Right renal cortex interstitium (tissue), 3 donors: ENCODE measurements around the gene TRAF3IP1. TPM values are rescaled to one million over a fixed set of nuclear protein-coding genes. Genes with fewer than 3 reads are reported as not detected.
"Not testable (repeated sequence)": the region's sequence is repeated elsewhere in the genome, so short reads cannot be mapped to it uniquely, and the experiment has no call there.

ENCODE experiments used
- DNase-seq, 3 donors: peaks; one replicate each; pipeline ENCODE4 v3.0.0-alpha.2; 2013; ENCODE audit warnings: low read depth in 3 of 3, low spot score in 2 of 3
- polyA plus RNA-seq, 3 donors: library from polyadenylated mRNA; unstranded; fragments of 120-200 nt; gene quantifications; one replicate each; pipeline ENCODE4 v1.2.1, GENCODE V29; 2013; ENCODE audit not compliant: insufficient read length in 3 of 3

Gene TRAF3IP1
- polyA plus RNA-seq, 3 donors: 19.7 to 22.8 (median 21.3) TPM

DNA sequence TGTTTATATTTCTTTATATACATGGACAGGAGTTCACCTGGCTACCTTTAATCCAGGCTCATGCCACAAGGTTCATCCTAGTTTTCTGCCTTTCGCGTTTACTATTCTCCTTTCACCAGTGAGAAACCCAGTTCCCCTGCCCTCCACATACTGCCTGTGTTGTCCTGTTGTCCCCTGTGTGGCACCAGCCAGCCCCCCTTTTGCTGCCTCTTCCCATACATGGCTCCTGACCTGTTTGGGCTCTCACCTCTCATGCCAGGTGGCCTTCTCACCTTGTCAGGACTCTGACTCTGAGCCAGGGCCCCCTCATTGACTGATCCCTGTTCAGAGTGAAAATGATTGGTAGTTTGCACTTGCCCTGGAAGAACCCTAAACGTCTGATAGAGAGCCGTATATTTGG is 120.0 kb downstream of the TRAF3IP1 start:
- DNase-seq: no peak

DNA sequence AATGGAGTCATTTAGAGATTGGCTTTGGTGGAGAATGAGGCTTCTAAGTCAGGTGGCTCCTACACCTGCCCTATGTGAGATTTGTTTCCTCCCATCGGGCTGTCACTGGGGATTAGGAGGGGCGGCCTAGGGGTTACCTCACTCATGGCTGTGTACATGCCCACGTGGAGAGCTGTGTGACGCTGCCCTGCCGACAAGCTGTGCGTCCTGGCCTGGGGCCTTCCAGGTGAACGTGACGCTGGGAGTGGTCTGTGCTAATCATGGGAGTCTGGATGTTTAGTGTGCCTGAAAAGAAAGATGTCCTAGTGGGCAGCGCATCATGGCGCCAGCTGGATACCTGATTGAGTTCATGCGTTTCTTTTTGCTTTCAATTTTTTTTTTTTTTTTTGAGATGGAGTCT is 120.4 kb downstream of the TRAF3IP1 start:
- DNase-seq: no peak

GRCh38 chr2:238441262-238442114 is 121.2 kb downstream of the TRAF3IP1 start:
- no peak for DNase-seq

DNA sequence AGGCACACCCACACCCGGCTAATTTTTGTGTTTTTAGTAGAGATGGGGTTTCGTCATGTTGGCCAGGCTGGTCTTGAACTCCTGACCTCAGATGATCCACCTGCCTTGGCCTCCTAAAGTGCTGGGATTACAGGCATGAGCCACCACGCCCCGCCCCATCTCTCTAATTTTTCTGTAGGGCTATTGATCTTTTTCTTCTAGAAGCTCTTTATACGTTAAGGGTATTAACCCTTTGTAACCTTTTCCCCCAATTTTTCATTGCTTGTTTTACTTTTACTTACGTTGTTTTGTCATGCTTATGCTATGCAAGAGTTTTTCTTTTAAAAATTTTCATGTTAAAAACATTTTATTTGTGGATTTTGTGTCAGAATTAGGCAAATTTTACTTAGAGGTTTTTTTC is 121.9 kb downstream of the TRAF3IP1 start:
- not testable (repeated sequence) for DNase-seq

GRCh38 chr2:238444242-238444641 is 123.9 kb downstream of the TRAF3IP1 start:
- no peak for DNase-seq

DNA sequence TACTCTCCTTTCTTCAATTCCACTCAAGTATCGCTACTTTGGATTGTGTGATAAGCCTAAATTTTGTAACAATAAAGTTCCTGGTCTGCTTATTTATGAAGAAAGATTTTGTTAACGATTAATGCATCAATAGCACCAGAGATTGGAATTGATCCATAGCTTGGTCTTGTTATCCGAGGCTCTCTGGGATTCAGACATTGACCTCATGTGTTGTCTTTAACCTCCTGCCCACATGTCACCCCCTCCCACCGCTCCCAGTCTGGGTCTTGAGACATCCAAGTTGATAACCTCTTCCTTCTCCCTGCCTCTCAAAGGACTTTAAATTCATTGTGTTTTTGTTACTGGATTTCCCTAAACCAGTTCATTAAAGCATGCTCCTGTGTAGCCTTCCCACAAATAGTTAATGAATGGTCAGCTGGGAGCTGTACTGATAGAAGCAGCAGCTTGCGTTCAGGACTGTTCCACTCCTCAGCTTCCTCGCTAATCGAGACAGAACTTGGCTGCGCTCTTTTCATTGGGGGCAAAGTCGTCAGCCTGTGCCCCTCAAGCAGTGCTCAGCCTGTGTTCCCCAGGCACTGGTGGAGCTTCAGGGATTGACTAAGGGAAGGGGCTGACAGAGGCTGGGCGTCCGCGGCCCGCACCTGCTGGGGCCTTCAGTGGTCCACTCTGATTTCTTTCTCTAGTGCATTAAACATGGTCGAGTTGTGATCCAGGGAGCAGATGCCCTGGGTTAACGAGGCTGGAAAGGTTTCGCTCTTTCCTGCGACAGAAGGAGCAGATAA is 125.3 kb downstream of the TRAF3IP1 start:
- DNase-seq: no peak

DNA sequence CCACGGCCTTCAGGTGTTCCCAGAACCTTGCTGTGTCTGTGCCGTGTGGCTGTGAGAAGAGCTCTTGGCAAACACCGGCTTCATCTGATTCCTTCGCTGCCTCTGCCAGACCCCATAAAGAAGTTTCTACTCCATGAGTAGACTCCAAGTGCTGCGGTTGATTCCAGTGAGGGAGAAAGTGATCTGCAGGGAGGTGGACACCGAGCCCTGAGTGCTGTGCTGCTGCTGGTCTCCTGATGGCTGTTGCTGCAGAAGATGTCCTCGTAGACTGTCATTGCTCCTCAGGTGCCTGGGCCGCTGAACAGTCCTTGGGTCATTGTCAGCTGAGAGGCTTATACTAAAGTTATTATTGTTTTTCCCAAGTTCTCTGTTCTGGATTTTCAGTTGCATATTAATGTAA is 126.1 kb downstream of the TRAF3IP1 start:
- no peak for DNase-seq

- DNase-seq: no peak
Observed at GRCh38 chr2:238448031-238448955, 128.0 kb downstream of the TRAF3IP1 start.

GRCh38 chr2:238449241-238449640 is 128.9 kb downstream of the TRAF3IP1 start:
- DNase-seq: no peak

GRCh38 chr2:238449909-238450417 is 129.6 kb downstream of the TRAF3IP1 start:
- DNase-seq: no peak

DNA sequence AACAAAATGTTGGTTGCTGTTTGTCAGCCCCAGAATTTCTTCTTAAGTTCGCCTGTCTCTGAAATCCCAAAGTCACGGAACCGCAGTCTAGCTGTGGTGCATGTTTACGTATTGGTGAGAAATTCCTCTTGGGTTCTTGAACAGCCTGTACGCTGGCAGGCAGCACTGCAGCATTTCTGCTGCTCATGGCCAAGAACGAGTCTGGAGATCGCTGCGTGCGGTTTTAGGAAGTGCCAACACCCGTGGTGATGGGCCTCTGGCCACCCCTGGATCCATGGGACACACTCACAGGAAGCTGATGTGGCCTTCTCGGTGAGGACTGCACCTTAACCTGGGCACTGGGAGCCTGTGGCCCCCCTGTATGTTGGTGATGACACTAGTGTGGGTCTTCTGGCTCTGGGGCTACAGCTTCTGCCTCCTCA is 130.1 kb downstream of the TRAF3IP1 start:
- no peak for DNase-seq

Other genes starting within 250 kb of the TRAF3IP1 start
- 1 to 10 TPM in 2 of 3 donors, under 1 TPM in 1; 0.39 to 1.4 (median 1.3) TPM for gene ESPNL, start 220.2 kb upstream of the TRAF3IP1 start, polyA plus RNA-seq
- under 1 TPM; 0.18 to 0.24 (median 0.22) TPM for gene KLHL30, start 181.8 kb upstream of the TRAF3IP1 start, polyA plus RNA-seq
- gene ERFE, start 161.5 kb upstream of the TRAF3IP1 start, polyA plus RNA-seq: 1 to 10 TPM; 4.3 to 5.1 (median 4.9) TPM
- 10 to 100 TPM; 39.3 to 42.9 (median 42.4) TPM for gene ILKAP, start 116.8 kb upstream of the TRAF3IP1 start, polyA plus RNA-seq
- gene HES6, start 80.5 kb upstream of the TRAF3IP1 start, polyA plus RNA-seq: 1 to 10 TPM; 3.6 to 4.5 (median 4.2) TPM
- 1 to 10 TPM; 5.1 to 6.0 (median 5.1) TPM for gene PER2, start 31.9 kb upstream of the TRAF3IP1 start, polyA plus RNA-seq
- gene ASB1, start 106.4 kb downstream of the TRAF3IP1 start, polyA plus RNA-seq: 10 to 100 TPM; 27.3 to 33.2 (median 29.0) TPM